ENCODE measurements around the gene MFSD12.

DNA sequence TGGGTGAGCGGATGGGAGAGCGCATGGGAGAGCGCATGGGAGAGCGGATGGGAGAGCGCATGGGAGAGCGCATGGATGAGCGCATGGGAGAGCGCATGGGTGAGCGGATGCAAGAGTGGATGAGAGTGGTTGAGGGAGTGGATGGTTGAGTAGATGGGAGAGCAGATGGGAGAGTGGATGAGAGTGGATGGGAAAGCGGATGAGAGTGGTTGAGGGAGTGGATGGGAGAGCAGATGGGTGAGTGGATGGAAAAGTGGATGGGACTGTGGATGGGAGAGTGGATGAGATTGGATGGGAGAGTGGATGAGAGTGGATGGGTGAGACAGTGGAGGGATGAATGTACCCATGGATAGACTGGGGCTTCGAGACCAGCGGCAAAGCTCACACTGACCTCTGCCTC lies 27.0 kb downstream of the MFSD12 start:
- TF ChIP-seq, protein P1, sequence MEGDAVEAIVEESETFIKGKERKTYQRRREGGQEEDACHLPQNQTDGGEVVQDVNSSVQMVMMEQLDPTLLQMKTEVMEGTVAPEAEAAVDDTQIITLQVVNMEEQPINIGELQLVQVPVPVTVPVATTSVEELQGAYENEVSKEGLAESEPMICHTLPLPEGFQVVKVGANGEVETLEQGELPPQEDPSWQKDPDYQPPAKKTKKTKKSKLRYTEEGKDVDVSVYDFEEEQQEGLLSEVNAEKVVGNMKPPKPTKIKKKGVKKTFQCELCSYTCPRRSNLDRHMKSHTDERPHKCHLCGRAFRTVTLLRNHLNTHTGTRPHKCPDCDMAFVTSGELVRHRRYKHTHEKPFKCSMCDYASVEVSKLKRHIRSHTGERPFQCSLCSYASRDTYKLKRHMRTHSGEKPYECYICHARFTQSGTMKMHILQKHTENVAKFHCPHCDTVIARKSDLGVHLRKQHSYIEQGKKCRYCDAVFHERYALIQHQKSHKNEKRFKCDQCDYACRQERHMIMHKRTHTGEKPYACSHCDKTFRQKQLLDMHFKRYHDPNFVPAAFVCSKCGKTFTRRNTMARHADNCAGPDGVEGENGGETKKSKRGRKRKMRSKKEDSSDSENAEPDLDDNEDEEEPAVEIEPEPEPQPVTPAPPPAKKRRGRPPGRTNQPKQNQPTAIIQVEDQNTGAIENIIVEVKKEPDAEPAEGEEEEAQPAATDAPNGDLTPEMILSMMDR (conservative IDR thresholded peaks at IDR 0.05 in 1 of 2, IDR thresholded peaks at IDR 0.05 in 1 of 2; ENCODE audit: extremely low read depth in 1 of 2, insufficient read depth in 1 of 2, low read depth in 1 of 2, low read length in 2 of 2), result no peak
- no peak for TF ChIP-seq EZH2 (IDR thresholded peaks at IDR 0.05; ENCODE audit: borderline replicate concordance, low read length)

All from mammary epithelial cell (primary cell).